Neural progenitor cell (in vitro differentiated cells): ENCODE results near the gene SCNN1B.

Experiments used
- CTCF ChIP-seq: fragments of 200-600 bp; sonication (generic); IDR thresholded peaks from 2 replicates; pipeline ENCODE4 v1.5.1; 2017; ENCODE audit warnings: antibody characterized with exemption, mild to moderate bottlenecking
- EZH2 ChIP-seq: fragments of 200-600 bp; sonication (generic); IDR thresholded peaks from 2 replicates; pipeline ENCODE4 v1.6.1; 2017; ENCODE audit warnings: antibody characterized with exemption, mild to moderate bottlenecking, moderate library complexity

- TF ChIP-seq CTCF (no peak), EZH2 (no peak)
Observed at GRCh38 chr16:23288726-23289512, 13.2 kb upstream of the SCNN1B start.
